ENCODE data around the gene NAT9. TPM values are rescaled to one million over a fixed set of nuclear protein-coding genes. Genes with fewer than 3 reads are reported as not detected.

The NAT9 gene
- total RNA-seq, 1 donor from 2014 or later: 67.8 TPM

- Mint-ChIP-seq H3K4me1 (ENCODE audit: low read depth, unreplicated experiment) (peaks cover 11% of the 10 kb centered on the region), H3K27ac (ENCODE audit: unreplicated experiment) (peak within 1 kb of the TSS; percentile 15), H3K9me3 (ENCODE audit: unreplicated experiment) (peaks cover 9% of the 10 kb centered on the region), H3K4me3 (ENCODE audit: unreplicated experiment) (peak within 1 kb of the TSS; percentile 87), H3K36me3 (ENCODE audit: unreplicated experiment) (no peaks in the 10 kb centered on the region), H3K27me3 (ENCODE audit: unreplicated experiment) (no peaks in the 10 kb centered on the region)
- peak; percentile 55 for TF ChIP-seq CTCF (IDR thresholded peaks at IDR 0.05; ENCODE audit: partially characterized antibody, unreplicated experiment)
- DNase-seq: peak; percentile 97
These were observed 27.4 kb downstream of the NAT9 start, which contains the start of gene NHERF1 for GRCh38 chr17:74748529-74749278. TSS of gene NHERF1 (plus strand) at chr17:74748628. CDS start at chr17:74748847, 219 bp downstream.

- Mint-ChIP-seq H3K4me1 (ENCODE audit: low read depth, unreplicated experiment) (peaks cover 12% of the 10 kb centered on the region), H3K27me3 (ENCODE audit: unreplicated experiment) (peaks cover 2% of the 10 kb centered on the region), H3K9me3 (ENCODE audit: unreplicated experiment) (peaks cover 9% of the 10 kb centered on the region), H3K36me3 (ENCODE audit: unreplicated experiment) (no peaks in the 10 kb centered on the region), H3K4me3 (ENCODE audit: unreplicated experiment) (no peak overlapping the region), H3K27ac (ENCODE audit: unreplicated experiment) (no peak overlapping the region)
- no peak for DNase-seq
- no peak for TF ChIP-seq CTCF (IDR thresholded peaks at IDR 0.05; ENCODE audit: partially characterized antibody, unreplicated experiment)
These were observed 27.9 kb downstream of the NAT9 start for GRCh38 chr17:74748279-74748528.

- peaks cover 12% of the 10 kb centered on the region for H3K4me1 Mint-ChIP-seq (ENCODE audit: low read depth, unreplicated experiment)
- H3K27ac Mint-ChIP-seq (ENCODE audit: unreplicated experiment): no peak overlapping the region
- H3K9me3 Mint-ChIP-seq (ENCODE audit: unreplicated experiment): peaks cover 8% of the 10 kb centered on the region
- no peak for TF ChIP-seq CTCF (IDR thresholded peaks at IDR 0.05; ENCODE audit: partially characterized antibody, unreplicated experiment)
- DNase-seq: no peak
- no peaks in the 10 kb centered on the region for H3K36me3 Mint-ChIP-seq (ENCODE audit: unreplicated experiment)
- H3K4me3 Mint-ChIP-seq (ENCODE audit: unreplicated experiment): no peak overlapping the region
- H3K27me3 Mint-ChIP-seq (ENCODE audit: unreplicated experiment): peaks cover 3% of the 10 kb centered on the region
These were observed 29.2 kb downstream of the NAT9 start for GRCh38 chr17:74746922-74747321.

GRCh38 chr17:74746376-74746775 lies 29.8 kb downstream of the NAT9 start:
- no peak for DNase-seq
- Mint-ChIP-seq H3K4me3 (ENCODE audit: unreplicated experiment) (no peak overlapping the region), H3K36me3 (ENCODE audit: unreplicated experiment) (no peaks in the 10 kb centered on the region), H3K4me1 (ENCODE audit: low read depth, unreplicated experiment) (peaks cover 12% of the 10 kb centered on the region), H3K9me3 (ENCODE audit: unreplicated experiment) (peaks cover 7% of the 10 kb centered on the region), H3K27me3 (ENCODE audit: unreplicated experiment) (peaks cover 3% of the 10 kb centered on the region), H3K27ac (ENCODE audit: unreplicated experiment) (no peak overlapping the region)
- no peak for TF ChIP-seq CTCF (IDR thresholded peaks at IDR 0.05; ENCODE audit: partially characterized antibody, unreplicated experiment)

GRCh38 chr17:74745548-74746177 lies 30.5 kb downstream of the NAT9 start:
- DNase-seq: no peak
- H3K4me1 Mint-ChIP-seq (ENCODE audit: low read depth, unreplicated experiment): peaks cover 12% of the 10 kb centered on the region
- H3K36me3 Mint-ChIP-seq (ENCODE audit: unreplicated experiment): no peaks in the 10 kb centered on the region
- no peak for TF ChIP-seq CTCF (IDR thresholded peaks at IDR 0.05; ENCODE audit: partially characterized antibody, unreplicated experiment)
- H3K4me3 Mint-ChIP-seq (ENCODE audit: unreplicated experiment): no peak overlapping the region
- peaks cover 4% of the 10 kb centered on the region for H3K9me3 Mint-ChIP-seq (ENCODE audit: unreplicated experiment)
- H3K27ac Mint-ChIP-seq (ENCODE audit: unreplicated experiment): no peak overlapping the region
- peaks cover 3% of the 10 kb centered on the region for H3K27me3 Mint-ChIP-seq (ENCODE audit: unreplicated experiment)

Data from glutamatergic neuron (in vitro differentiated cells).